ENCODE data around the gene PITX1. TPM values are rescaled to one million over a fixed set of nuclear protein-coding genes. Genes with fewer than 3 reads are reported as not detected.

PITX1 gene
- total and polyA plus RNA-seq, 4 donors, result 0.02 TPM; not detected in 3

- no peaks in the 10 kb centered on the region for H3K36me3 ChIP-seq (ENCODE audit: control insufficient read depth in 4 of 4, insufficient read depth in 3 of 4, low read depth in 1 of 4, low read length in 3 of 4)
- no peak overlapping the region for H3K4me3 ChIP-seq (ENCODE audit: low read depth in 1 of 3, low read length in 3 of 3)
- no peak for TF ChIP-seq HNF4A (conservative IDR thresholded peaks at IDR 0.05)
- no peak for TF ChIP-seq RAD21 (IDR thresholded peaks at IDR 0.05)
- TF ChIP-seq FOXA1 (IDR thresholded peaks at IDR 0.05), result no peak
- TF ChIP-seq, protein P1, sequence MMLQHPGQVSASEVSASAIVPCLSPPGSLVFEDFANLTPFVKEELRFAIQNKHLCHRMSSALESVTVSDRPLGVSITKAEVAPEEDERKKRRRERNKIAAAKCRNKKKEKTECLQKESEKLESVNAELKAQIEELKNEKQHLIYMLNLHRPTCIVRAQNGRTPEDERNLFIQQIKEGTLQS (IDR thresholded peaks at IDR 0.05), result no peak
- no peak for TF ChIP-seq FOXA2 (IDR thresholded peaks at IDR 0.05)
- TF ChIP-seq GABPA (IDR thresholded peaks at IDR 0.05 in 1 of 2, conservative IDR thresholded peaks at IDR 0.05 in 1 of 2), result no peak
- TF ChIP-seq SP1 (IDR thresholded peaks at IDR 0.05), result no peak
- TF ChIP-seq HNF4G (IDR thresholded peaks at IDR 0.05), result no peak
- TF ChIP-seq, protein P2, sequence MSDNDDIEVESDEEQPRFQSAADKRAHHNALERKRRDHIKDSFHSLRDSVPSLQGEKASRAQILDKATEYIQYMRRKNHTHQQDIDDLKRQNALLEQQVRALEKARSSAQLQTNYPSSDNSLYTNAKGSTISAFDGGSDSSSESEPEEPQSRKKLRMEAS (IDR thresholded peaks at IDR 0.05), result no peak
- no peak for TF ChIP-seq CTCF (IDR thresholded peaks at IDR 0.05; ENCODE audit: low read depth, low read length, missing input control)
- no peak for TF ChIP-seq NR2F2 (IDR thresholded peaks at IDR 0.05)
- TF ChIP-seq RXRA (IDR thresholded peaks at IDR 0.05), result no peak
- TF ChIP-seq JUND (IDR thresholded peaks at IDR 0.05), result no peak
- no peak for TF ChIP-seq REST (IDR thresholded peaks at IDR 0.05)
- no peak overlapping the region for H3K9ac ChIP-seq (ENCODE audit: low read depth in 1 of 2, low read length in 2 of 2)
- no peaks in the 10 kb centered on the region for H3K27me3 ChIP-seq (ENCODE audit: control insufficient read depth in 4 of 4, insufficient read depth in 4 of 4, low read length in 3 of 4)
- DNase-seq (ENCODE audit: low spot score), result no peak
- no peaks in the 10 kb centered on the region for H3K9me3 ChIP-seq (ENCODE audit: control insufficient read depth in 4 of 4, low read length in 3 of 4)
- H3K4me1 ChIP-seq (ENCODE audit: control insufficient read depth in 4 of 4, insufficient read depth in 4 of 4, low read length in 3 of 4), result no peaks in the 10 kb centered on the region
- no peak overlapping the region for H3K27ac ChIP-seq (ENCODE audit: low read depth in 1 of 2, low read length in 2 of 2)
- 79% methylated on average over 2 of the region's 2 CpGs for WGBS
Observed at GRCh38 chr5:134994560-134995156, 39.4 kb downstream of the PITX1 start.

GRCh38 chr5:134993161-134993560, 40.9 kb downstream of the PITX1 start:
- 98% methylated on average over 2 of the region's 2 CpGs for WGBS

More at GRCh38 chr5:134993161-134993560, 40.9 kb downstream of the PITX1 start:
- no peak overlapping the region for H3K27ac ChIP-seq (ENCODE audit: low read depth in 1 of 2, low read length in 2 of 2)
- H3K4me3 ChIP-seq (ENCODE audit: low read depth in 1 of 3, low read length in 3 of 3), result no peak overlapping the region
- no peaks in the 10 kb centered on the region for H3K27me3 ChIP-seq (ENCODE audit: control insufficient read depth in 4 of 4, insufficient read depth in 4 of 4, low read length in 3 of 4)
- no peaks in the 10 kb centered on the region for H3K4me1 ChIP-seq (ENCODE audit: control insufficient read depth in 4 of 4, insufficient read depth in 4 of 4, low read length in 3 of 4)
- no peaks in the 10 kb centered on the region for H3K9me3 ChIP-seq (ENCODE audit: control insufficient read depth in 4 of 4, low read length in 3 of 4)
- no peak overlapping the region for H3K9ac ChIP-seq (ENCODE audit: low read depth in 1 of 2, low read length in 2 of 2)
- TF ChIP-seq, protein P2 (IDR thresholded peaks at IDR 0.05), result no peak
- TF ChIP-seq EGR1 (IDR thresholded peaks at IDR 0.05; ENCODE audit: low read depth in 2 of 2) (no peak), RAD21 (IDR thresholded peaks at IDR 0.05) (no peak), FOXA1 (IDR thresholded peaks at IDR 0.05) (no peak), CTCF (IDR thresholded peaks at IDR 0.05; ENCODE audit: low read depth, low read length, missing input control) (no peak), YY1 (IDR thresholded peaks at IDR 0.05) (no peak), FOXA2 (IDR thresholded peaks at IDR 0.05) (no peak), SP1 (IDR thresholded peaks at IDR 0.05) (no peak), ZBTB33 (IDR thresholded peaks at IDR 0.05) (no peak), HNF4G (IDR thresholded peaks at IDR 0.05) (no peak), NR2F2 (IDR thresholded peaks at IDR 0.05) (no peak), JUND (IDR thresholded peaks at IDR 0.05) (no peak), HNF4A (conservative IDR thresholded peaks at IDR 0.05) (no peak)
- TF ChIP-seq, protein P1 (IDR thresholded peaks at IDR 0.05), result no peak
- DNase-seq (ENCODE audit: low spot score), result no peak
- no peaks in the 10 kb centered on the region for H3K36me3 ChIP-seq (ENCODE audit: control insufficient read depth in 4 of 4, insufficient read depth in 3 of 4, low read depth in 1 of 4, low read length in 3 of 4)

Measured in liver (tissue), 9 donors.